Measurements from ENCODE around the gene TAS2R13. TPM values are rescaled to one million over a fixed set of nuclear protein-coding genes. Genes with fewer than 3 reads are reported as not detected.

Gene TAS2R13
- total and polyA plus RNA-seq, 12 donors, result 0.04 to 1.1 (median 0.36) TPM

DNA sequence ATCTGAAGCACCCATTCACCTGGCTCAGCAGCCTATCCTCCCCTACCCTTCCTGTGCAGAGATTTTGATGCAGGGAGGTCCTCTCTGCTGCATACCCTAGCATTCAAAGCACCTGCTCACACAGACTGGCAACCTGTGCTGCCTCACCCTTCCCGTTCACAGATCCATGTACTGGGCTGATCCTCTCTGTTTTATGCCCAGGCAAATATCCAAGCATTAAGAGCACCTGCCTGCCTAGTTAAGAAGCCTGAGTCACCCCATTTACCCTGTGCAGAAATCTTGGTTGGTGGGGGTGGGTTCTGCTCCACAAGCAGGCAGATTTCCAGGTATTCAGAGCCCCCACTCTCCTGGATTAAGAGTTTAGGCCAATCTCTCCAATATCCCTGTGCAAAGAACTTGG is 8.4 kb downstream of the TAS2R13 start:
- H3K4me3 ChIP-seq, result no peak overlapping the region
- no peak overlapping the region for H3K27ac ChIP-seq
- intact Hi-C loops (cut with DNase I), result no loop called here
- peaks cover 0 to 21% (median 0%) of the 10 kb centered on the region in 9 donors for H3K36me3 ChIP-seq
- DNase-seq, result no peak
- ATAC-seq, result no peak
- no peaks in the 10 kb centered on the region for H3K27me3 ChIP-seq
- peaks cover 0 to 45% (median 30%) of the 10 kb centered on the region in 11 donors for H3K9me3 ChIP-seq
- WGBS, 2 donors, result 100% methylated on average over 1 of the region's 1 CpG
- TF ChIP-seq, protein P1, sequence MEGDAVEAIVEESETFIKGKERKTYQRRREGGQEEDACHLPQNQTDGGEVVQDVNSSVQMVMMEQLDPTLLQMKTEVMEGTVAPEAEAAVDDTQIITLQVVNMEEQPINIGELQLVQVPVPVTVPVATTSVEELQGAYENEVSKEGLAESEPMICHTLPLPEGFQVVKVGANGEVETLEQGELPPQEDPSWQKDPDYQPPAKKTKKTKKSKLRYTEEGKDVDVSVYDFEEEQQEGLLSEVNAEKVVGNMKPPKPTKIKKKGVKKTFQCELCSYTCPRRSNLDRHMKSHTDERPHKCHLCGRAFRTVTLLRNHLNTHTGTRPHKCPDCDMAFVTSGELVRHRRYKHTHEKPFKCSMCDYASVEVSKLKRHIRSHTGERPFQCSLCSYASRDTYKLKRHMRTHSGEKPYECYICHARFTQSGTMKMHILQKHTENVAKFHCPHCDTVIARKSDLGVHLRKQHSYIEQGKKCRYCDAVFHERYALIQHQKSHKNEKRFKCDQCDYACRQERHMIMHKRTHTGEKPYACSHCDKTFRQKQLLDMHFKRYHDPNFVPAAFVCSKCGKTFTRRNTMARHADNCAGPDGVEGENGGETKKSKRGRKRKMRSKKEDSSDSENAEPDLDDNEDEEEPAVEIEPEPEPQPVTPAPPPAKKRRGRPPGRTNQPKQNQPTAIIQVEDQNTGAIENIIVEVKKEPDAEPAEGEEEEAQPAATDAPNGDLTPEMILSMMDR (IDR thresholded peaks at IDR 0.05), result no peak
- H3K4me1 ChIP-seq, result no peaks in the 10 kb centered on the region

DNA sequence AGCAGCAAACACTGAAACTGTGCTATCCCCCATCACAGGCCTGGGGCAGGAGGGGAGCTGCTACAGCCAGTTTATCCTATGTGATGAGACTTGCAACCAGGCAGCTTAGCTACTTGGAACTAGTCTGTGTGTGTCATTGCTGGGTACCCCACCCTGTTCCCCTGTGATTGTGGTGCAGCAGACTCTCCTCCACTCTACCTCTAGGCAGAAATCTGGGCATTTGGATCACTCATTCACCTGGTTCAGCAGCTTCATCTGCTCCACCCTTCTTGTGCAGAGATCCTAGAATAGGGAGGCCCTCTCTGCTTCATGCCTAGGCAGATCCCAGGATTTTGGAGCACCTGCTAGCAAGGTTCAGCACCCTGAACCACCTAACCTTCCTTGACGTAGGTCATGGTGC is 8.8 kb downstream of the TAS2R13 start:
- peaks cover 0 to 41% (median 30%) of the 10 kb centered on the region in 11 donors for H3K9me3 ChIP-seq
- TF ChIP-seq, protein P1 (IDR thresholded peaks at IDR 0.05), result no peak
- intact Hi-C loops (cut with DNase I), result no loop called here
- no peaks in the 10 kb centered on the region for H3K27me3 ChIP-seq
- DNase-seq (no peak), ATAC-seq (no peak)
- 95 to 98% methylated on average over 1 of the region's 1 CpG for WGBS, 2 donors
- no peaks in the 10 kb centered on the region for H3K4me1 ChIP-seq
- peaks cover 0 to 17% (median 0%) of the 10 kb centered on the region in 9 donors for H3K36me3 ChIP-seq
- no peak overlapping the region for H3K4me3 ChIP-seq
- no peak overlapping the region for H3K27ac ChIP-seq

DNA sequence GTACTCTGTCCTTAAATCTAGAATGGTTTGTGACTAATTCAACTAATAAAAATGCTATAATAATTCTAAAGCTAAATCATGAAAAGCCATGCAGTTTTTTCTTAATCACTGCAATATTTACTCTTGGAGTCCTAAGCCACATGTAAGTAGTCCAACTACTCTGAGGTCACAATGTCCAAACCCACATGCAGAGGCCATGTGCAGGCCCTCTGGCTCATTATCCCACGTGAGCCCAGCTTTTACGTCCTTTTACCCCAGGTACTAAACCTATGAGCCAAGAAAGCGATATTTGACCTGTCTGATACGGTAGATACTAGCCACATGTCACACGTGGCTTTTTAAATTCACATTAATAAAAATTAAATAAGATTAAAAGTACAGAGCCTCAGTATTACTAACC is 12.5 kb downstream of the TAS2R13 start:
- no peaks in the 10 kb centered on the region for H3K27me3 ChIP-seq
- ATAC-seq (no peak), DNase-seq (no peak)
- H3K27ac ChIP-seq, result no peak overlapping the region
- peaks cover 0 to 4% (median 0%) of the 10 kb centered on the region in 11 donors for H3K9me3 ChIP-seq
- H3K4me3 ChIP-seq, result no peak overlapping the region
- 93 to 98% methylated on average over 5 of the region's 5 CpGs for WGBS, 2 donors
- H3K4me1 ChIP-seq, result no peaks in the 10 kb centered on the region
- intact Hi-C loops (cut with DNase I), result no loop called here
- TF ChIP-seq, protein P1 (IDR thresholded peaks at IDR 0.05), result no peak
- H3K36me3 ChIP-seq, result peaks cover 0 to 7% (median 0%) of the 10 kb centered on the region in 9 donors

DNA sequence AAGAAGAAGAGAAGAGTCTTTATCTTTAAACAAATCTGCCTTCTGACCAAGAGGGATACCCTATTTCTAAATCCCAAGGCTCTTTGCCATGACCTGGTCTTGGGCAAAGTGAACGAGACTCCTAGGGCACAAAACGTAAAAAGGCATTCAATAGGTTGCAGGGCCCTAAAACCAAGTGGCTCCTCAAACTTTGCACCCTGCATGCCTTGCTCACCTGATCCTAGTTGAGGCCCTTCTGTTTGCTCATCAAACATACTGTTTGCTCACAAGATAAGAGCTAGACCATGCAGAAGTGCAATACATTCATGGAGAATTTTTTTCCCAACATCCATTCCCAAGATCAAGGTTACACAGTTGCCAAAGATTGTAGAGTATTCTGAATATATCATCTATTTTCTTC is 17.4 kb downstream of the TAS2R13 start:
- 96 to 100% methylated on average over 2 of the region's 2 CpGs for WGBS, 2 donors
- Histone ChIP-seq H3K4me1 (peaks cover 0 to 3% (median 0%) of the 10 kb centered on the region in 9 donors), H3K36me3 (peaks cover 0 to 7% (median 0%) of the 10 kb centered on the region in 9 donors), H3K27me3 (no peaks in the 10 kb centered on the region), H3K9me3 (no peaks in the 10 kb centered on the region), H3K4me3 (no peak overlapping the region), H3K27ac (no peak overlapping the region)
- intact Hi-C loops (cut with DNase I), result no loop called here
- ATAC-seq (no peak), DNase-seq (no peak)
- TF ChIP-seq, protein P1 (IDR thresholded peaks at IDR 0.05), result no peak

Measured in heart right ventricle (tissue), 16 donors.